CD4-positive, alpha-beta T cell (primary cell): Measurements from ENCODE around the gene LTB4R. TPM values are rescaled to one million over a fixed set of nuclear protein-coding genes. Genes with fewer than 3 reads are reported as not detected.
"Not testable (repeated sequence)": the region's sequence is repeated elsewhere in the genome, so short reads cannot be mapped to it uniquely, and the experiment has no call there.

Experiments
- ATAC-seq: fragments of 200-7000 bp; cut with Tn5 transposase; one replicate; pipeline ENCODE4 v1.10.0; 2022; ENCODE audit warnings: mild to moderate bottlenecking; ENCODE audit not compliant: poor library complexity
- CTCF ChIA-PET: fragments of 350-600 bp; sonication (Branson Sonifier 250); formaldehyde crosslinking; loops from one replicate; lab custom pipeline; 2021; ENCODE audit warnings: antibody characterized with exemption, inconsistent platforms; lab: Charles Lee
- POLR2A ChIA-PET: fragments of 350-600 bp; sonication (Branson Sonifier 250); formaldehyde crosslinking; loops from one replicate; lab custom pipeline; 2021; ENCODE audit warnings: antibody characterized with exemption, inconsistent platforms; lab: Charles Lee
- DNase-seq, 14 experiments: peaks; one replicate each; pipeline ENCODE4 v3.0.0-alpha.2; 2013 to 2020; ENCODE audit warnings: mixed read lengths in 2 of 14
- H3K27ac ChIP-seq, 2 donors: one replicate each; pipeline versions ENCODE4 v1.5.1 to v1.7.0; 2013; ENCODE audit warnings: low read length in 2 of 2, low read depth in 1 of 2, mild to moderate bottlenecking in 1 of 2
- H3K27me3 ChIP-seq, 2 experiments: 1 replicate in 1 of 2; 2 replicates in 1 of 2; pipeline versions ENCODE4 v1.6.1 to v1.7.0; 2013; ENCODE audit warnings: low read length in 2 of 2, control low read depth in 1 of 2, mild to moderate bottlenecking in 1 of 2, moderate library complexity in 1 of 2; ENCODE audit not compliant: insufficient read depth in 2 of 2, control insufficient read depth in 1 of 2
- H3K36me3 ChIP-seq: one replicate; pipeline ENCODE4 v1.6.1; 2013; ENCODE audit warnings: low read length, control low read depth; ENCODE audit not compliant: insufficient read depth
- H3K4me1 ChIP-seq: one replicate; pipeline ENCODE4 v1.6.1; 2013; ENCODE audit warnings: low read length, control low read depth; ENCODE audit not compliant: insufficient read depth
- H3K4me3 ChIP-seq: one replicate; pipeline ENCODE4 v1.5.1; 2013; ENCODE audit warnings: mild to moderate bottlenecking, low read length, moderate library complexity
- H3K9me3 ChIP-seq, 2 experiments: 1 replicate in 1 of 2; 2 replicates in 1 of 2; pipeline versions ENCODE4 v1.6.1 to v1.7.0; 2013; ENCODE audit warnings: low read length in 2 of 2, mild to moderate bottlenecking in 2 of 2, control low read depth in 1 of 2, moderate library complexity in 1 of 2; ENCODE audit not compliant: control insufficient read depth in 1 of 2, insufficient read depth in 1 of 2
- H3K27ac Mint-ChIP-seq: one replicate; pipeline ENCODE4 v1.8.0; 2020; ENCODE audit warnings: mixed read lengths
- H3K27me3 Mint-ChIP-seq: one replicate; pipeline ENCODE4 v1.8.0; 2021; ENCODE audit warnings: mixed read lengths
- H3K36me3 Mint-ChIP-seq: one replicate; pipeline ENCODE4 v1.8.0; 2021; ENCODE audit warnings: low read depth, mixed read lengths
- H3K4me1 Mint-ChIP-seq: one replicate; pipeline ENCODE4 v1.8.0; 2021; ENCODE audit warnings: low read depth, mixed read lengths
- H3K4me3 Mint-ChIP-seq: one replicate; pipeline ENCODE4 v1.8.0; 2020; ENCODE audit warnings: mild to moderate bottlenecking, mixed read lengths
- H3K9me3 Mint-ChIP-seq: one replicate; pipeline ENCODE4 v1.8.0; 2020; ENCODE audit warnings: mixed read lengths
- intact Hi-C, 2 experiments: fragments of 100-400 bp; cut with DNase I in 1 of 2; cut with micrococcal nuclease in 1 of 2; formaldehyde crosslinking; loops; one replicate each; pipeline versions ENCODE4 v1.15.1 to v1.9.0; 2023 to 2025; cut with DNase I, micrococcal nuclease
- total RNA-seq, 174 experiments: library from RNA in 2 of 174; stranded (reverse) in 2 of 174; gene quantifications; one replicate each; pipeline ENCODE4 v1.2.3 and lab custom pipeline; 2021 to 2026
- TF ChIP-seq, protein P1 (sequence below): fragments of 200-600 bp; IDR thresholded peaks from one replicate; pipeline ENCODE4 v1.8.0; 2022; ENCODE audit warnings: antibody characterized with exemption, mild to moderate bottlenecking

Gene LTB4R
- total RNA-seq, 2 experiments from 2014 or later = 15.6 to 18.3 TPM

DNA sequence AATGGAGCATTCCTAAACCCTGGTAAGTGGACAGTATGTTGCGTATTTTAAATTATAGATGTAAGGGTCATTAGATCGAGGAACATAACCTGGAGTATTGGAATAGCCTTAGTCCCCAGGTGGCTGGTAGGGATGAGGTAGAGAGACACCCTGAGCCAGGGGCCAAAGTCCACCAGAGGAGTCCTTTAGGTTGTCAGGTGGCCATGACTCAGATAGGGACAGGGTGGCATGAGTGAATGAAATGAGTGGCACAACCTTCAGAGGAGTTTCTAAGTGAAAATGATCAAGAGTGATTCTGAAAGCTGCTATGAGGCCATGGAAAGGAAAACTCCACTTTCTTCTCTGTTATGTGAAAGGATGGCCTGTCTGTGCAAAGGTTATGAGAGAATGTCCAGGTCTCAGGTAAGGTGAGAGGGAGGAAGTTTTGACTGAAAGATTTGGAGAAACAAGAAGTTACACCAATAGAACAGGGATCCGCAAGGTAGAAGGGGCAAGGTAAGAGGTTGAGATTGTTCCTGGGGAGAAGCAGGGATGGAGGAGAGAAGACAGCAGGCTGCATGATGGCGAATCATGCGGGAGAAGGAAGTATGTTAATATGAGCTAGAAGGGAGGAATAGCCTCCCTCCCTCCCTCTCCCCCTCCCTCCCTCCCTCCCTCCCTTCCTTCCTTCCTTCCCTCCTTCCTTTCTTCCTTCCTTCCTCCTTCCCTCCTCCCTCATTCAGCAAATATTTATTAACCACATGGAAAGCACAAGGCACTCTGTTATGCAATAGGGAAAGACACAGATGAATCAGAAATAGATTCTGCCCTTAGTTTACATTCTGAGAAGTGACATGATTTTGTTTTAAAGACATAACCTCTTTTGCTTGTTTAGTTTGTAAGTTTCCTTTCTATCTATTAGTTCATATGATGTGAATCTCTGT lies 42.5 kb downstream of the LTB4R start:
- POLR2A ChIA-PET = no interaction called here
- Histone ChIP-seq H3K4me3 (no peak overlapping the region), H3K9me3 (no peaks in the 10 kb centered on the region), H3K27ac (no peak overlapping the region), H3K4me1 (no peaks in the 10 kb centered on the region), H3K27me3 (peaks cover 18 to 24% of the 10 kb centered on the region in 2 experiments), H3K36me3 (no peaks in the 10 kb centered on the region)
- CTCF ChIA-PET = interaction anchor here (1.1 kb wide), 1 partner anchor 11 kb away, joined by 3 read pairs; no protein-coding TSS in a partner anchor
- no peaks in the 10 kb centered on the region for H3K4me1 Mint-ChIP-seq
- DNase-seq (no peak), ATAC-seq (no peak)
- no peaks in the 10 kb centered on the region for H3K36me3 Mint-ChIP-seq
- TF ChIP-seq, protein P1, sequence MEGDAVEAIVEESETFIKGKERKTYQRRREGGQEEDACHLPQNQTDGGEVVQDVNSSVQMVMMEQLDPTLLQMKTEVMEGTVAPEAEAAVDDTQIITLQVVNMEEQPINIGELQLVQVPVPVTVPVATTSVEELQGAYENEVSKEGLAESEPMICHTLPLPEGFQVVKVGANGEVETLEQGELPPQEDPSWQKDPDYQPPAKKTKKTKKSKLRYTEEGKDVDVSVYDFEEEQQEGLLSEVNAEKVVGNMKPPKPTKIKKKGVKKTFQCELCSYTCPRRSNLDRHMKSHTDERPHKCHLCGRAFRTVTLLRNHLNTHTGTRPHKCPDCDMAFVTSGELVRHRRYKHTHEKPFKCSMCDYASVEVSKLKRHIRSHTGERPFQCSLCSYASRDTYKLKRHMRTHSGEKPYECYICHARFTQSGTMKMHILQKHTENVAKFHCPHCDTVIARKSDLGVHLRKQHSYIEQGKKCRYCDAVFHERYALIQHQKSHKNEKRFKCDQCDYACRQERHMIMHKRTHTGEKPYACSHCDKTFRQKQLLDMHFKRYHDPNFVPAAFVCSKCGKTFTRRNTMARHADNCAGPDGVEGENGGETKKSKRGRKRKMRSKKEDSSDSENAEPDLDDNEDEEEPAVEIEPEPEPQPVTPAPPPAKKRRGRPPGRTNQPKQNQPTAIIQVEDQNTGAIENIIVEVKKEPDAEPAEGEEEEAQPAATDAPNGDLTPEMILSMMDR = no peak
- H3K27me3 Mint-ChIP-seq = peaks cover 59% of the 10 kb centered on the region
- no peaks in the 10 kb centered on the region for H3K9me3 Mint-ChIP-seq
- intact Hi-C loops = no loop called here
- H3K27ac Mint-ChIP-seq = no peak overlapping the region
- no peak overlapping the region for H3K4me3 Mint-ChIP-seq

DNA sequence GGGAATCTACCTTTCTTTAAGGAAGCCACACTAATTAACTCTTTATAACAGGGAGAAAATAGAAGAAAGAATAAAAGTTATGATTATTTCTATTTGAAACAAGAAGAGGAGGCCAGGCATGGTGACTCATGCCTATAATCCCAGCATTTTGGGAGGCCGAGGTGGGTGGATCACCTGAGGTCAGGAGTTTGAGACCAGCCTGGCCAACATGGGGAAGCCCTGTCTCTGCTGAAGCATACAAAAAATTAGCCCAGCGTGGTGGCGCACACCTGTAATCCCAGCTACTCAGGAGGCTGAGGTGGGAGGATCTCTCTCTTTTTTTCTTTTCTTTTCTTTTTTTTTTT lies 43.2 kb downstream of the LTB4R start:
- H3K36me3 ChIP-seq, H3K9me3 ChIP-seq, H3K9me3 Mint-ChIP-seq, H3K4me1 ChIP-seq, H3K4me1 Mint-ChIP-seq, DNase-seq, POLR2A ChIA-PET, H3K27ac Mint-ChIP-seq, H3K4me3 ChIP-seq, H3K36me3 Mint-ChIP-seq, H3K27ac ChIP-seq, intact Hi-C loops, H3K4me3 Mint-ChIP-seq, ATAC-seq: not testable (repeated sequence)
- H3K27me3 Mint-ChIP-seq = peaks cover 56% of the 10 kb centered on the region
- CTCF ChIA-PET = interaction anchor here (1.1 kb wide), 1 partner anchor 11 kb away, joined by 3 read pairs; no protein-coding TSS in a partner anchor
- peaks cover 18 to 24% of the 10 kb centered on the region in 2 experiments for H3K27me3 ChIP-seq

DNA sequence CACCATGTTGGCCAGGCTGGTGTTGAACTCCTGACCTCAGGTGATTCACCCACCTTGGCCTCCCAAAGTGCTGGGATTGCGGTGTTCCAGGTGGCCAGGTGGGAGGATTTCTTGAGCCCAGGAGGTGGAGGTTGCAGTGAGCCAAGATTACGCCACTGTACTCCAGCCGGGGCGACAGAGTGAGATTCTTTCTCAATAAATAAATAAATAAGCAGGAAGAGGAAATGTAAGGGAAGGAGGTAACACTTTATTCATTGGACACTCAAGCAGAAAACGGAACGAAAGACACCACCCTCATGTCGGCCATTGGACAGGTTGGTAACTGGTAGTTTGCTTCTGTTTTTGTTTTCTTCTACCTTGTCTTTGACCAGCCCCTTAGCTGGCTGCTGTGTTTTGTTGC lies 43.7 kb downstream of the LTB4R start:
- Mint-ChIP-seq H3K27me3 (peaks cover 55% of the 10 kb centered on the region), H3K9me3 (no peaks in the 10 kb centered on the region), H3K4me1 (no peaks in the 10 kb centered on the region), H3K4me3 (no peak overlapping the region), H3K27ac (no peak overlapping the region), H3K36me3 (no peaks in the 10 kb centered on the region)
- no peaks in the 10 kb centered on the region for H3K36me3 ChIP-seq
- H3K4me1 ChIP-seq = no peaks in the 10 kb centered on the region
- no peak for ATAC-seq
- no peak for DNase-seq
- H3K4me3 ChIP-seq = no peak overlapping the region
- no peak overlapping the region for H3K27ac ChIP-seq
- H3K9me3 ChIP-seq = peaks cover 0 to 2% of the 10 kb centered on the region in 2 experiments
- intact Hi-C loops = no loop called here
- CTCF ChIA-PET = interaction anchor here (1.1 kb wide), 1 partner anchor 12 kb away, joined by 3 read pairs; no protein-coding TSS in a partner anchor
- POLR2A ChIA-PET = no interaction called here
- TF ChIP-seq, protein P1 = no peak
- H3K27me3 ChIP-seq = peaks cover 20 to 29% of the 10 kb centered on the region in 2 experiments
